ENCODE results near the gene CAND1. TPM values are rescaled to one million over a fixed set of nuclear protein-coding genes. Genes with fewer than 3 reads are reported as not detected.

The CAND1 gene
- total and polyA plus RNA-seq, 9 of the 15 experiments (the other 6 are each of a cell fraction or from before 2014, with no cell fraction given), result 24.0 to 167 (median 77.5) TPM

DNA sequence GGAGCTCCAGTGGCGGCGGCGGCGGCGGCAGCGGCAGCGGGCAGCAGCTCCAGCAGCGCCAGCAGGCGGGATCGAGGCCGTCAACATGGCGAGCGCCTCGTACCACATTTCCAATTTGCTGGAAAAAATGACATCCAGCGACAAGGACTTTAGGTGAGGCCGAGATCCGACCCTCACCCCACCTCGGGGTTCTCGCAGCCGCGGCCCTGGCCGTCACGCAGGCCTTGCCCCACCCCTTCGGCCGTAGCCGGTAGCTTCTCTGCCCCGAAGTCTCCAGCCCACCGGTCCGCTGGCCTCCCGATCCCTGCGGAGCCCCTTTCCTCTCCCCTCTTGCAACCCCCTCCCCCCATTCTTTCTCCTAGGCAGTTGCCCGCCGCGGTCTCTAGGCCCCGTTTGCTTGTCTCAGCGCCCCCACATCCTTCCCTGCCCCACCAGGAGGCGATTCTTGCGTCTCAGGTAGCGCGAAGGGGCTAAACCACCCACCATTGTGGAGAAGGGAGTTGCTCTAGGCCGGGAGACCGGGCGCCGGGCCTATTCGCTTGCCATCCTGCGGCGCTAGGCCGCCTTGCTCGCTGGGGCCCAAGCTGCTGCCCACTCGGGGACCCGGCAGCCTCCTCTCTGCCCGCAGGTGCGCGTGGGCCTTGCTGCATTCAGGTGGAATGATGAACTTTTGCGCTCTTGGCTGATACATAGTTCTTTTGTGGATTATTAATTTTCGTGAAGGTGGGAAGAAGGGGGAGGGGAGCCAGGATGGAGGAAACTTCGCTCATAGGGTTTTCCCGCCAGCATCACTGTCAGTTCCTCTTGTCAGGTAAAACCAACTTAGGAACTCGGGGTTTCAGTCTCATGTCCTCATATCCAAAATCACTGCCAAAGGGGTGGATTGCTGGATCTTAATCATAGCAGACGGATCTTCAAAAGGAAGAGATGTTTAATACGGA, 745 bp downstream of the CAND1 start (continued):
- TF ChIP-seq ZNF518B (CRISPR knock-in tag; IDR thresholded peaks at IDR 0.05) (no peak), IFI16 (CRISPR knock-in tag; IDR thresholded peaks at IDR 0.05) (no peak), SREBF1 (IDR thresholded peaks at IDR 0.05; ENCODE audit: borderline replicate concordance, low read depth, low read length) (no peak), NUFIP1 (IDR thresholded peaks at IDR 0.05; ENCODE audit: partially characterized antibody) (no peak), VEZF1 (CRISPR knock-in tag; IDR thresholded peaks at IDR 0.05) (no peak), GATA2 (CRISPR knock-in tag; IDR thresholded peaks at IDR 0.05) (no peak), ZKSCAN8 (CRISPR knock-in tag; IDR thresholded peaks at IDR 0.05) (no peak), HMGXB4 (CRISPR knock-in tag; IDR thresholded peaks at IDR 0.05) (no peak), SMARCE1 (IDR thresholded peaks at IDR 0.05) (no peak), ZNF282 (CRISPR knock-in tag; IDR thresholded peaks at IDR 0.05) (0 out of 2 replicates have a peak, but pooled peaks have one; percentile 33), HMG20B (CRISPR knock-in tag; IDR thresholded peaks at IDR 0.05) (no peak), GTF2B (IDR thresholded peaks at IDR 0.05; ENCODE audit: extremely low read depth, insufficient read length) (no peak), SMARCC2 (IDR thresholded peaks at IDR 0.05; ENCODE audit: low read depth) (no peak), TAF1 (IDR thresholded peaks at IDR 0.05; ENCODE audit: control insufficient read depth, extremely low read depth, insufficient read depth, low read length, severe bottlenecking) (no peak), RBFOX2 (IDR thresholded peaks at IDR 0.05; ENCODE audit: low read depth, low read length) (peak; percentile 78), HES1 (IDR thresholded peaks at IDR 0.05; ENCODE audit: low read depth) (no peak)
- TF ChIP-seq, protein P1, sequence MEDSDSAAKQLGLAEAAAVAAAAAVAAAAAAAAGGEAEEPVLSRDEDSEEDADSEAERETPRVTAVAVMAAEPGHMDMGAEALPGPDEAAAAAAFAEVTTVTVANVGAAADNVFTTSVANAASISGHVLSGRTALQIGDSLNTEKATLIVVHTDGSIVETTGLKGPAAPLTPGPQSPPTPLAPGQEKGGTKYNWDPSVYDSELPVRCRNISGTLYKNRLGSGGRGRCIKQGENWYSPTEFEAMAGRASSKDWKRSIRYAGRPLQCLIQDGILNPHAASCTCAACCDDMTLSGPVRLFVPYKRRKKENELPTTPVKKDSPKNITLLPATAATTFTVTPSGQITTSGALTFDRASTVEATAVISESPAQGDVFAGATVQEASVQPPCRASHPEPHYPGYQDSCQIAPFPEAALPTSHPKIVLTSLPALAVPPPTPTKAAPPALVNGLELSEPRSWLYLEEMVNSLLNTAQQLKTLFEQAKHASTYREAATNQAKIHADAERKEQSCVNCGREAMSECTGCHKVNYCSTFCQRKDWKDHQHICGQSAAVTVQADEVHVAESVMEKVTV (CRISPR knock-in tag; IDR thresholded peaks at IDR 0.05), result no peak

Data from K562 (cell line).